Colonic mucosa (tissue), 4 donors: ENCODE data around the gene KIAA1217. TPM values are rescaled to one million over a fixed set of nuclear protein-coding genes. Genes with fewer than 3 reads are reported as not detected.

Experiments used
- DNase-seq: peaks from one replicate; pipeline ENCODE4 v3.0.0-alpha.2; 2020
- H3K27ac ChIP-seq: fragments of 200-600 bp; one replicate; pipeline ENCODE4 v1.8.0; 2021
- H3K27me3 ChIP-seq: fragments of 200-600 bp; one replicate; pipeline ENCODE4 v1.8.0; 2021
- H3K36me3 ChIP-seq: fragments of 200-600 bp; one replicate; pipeline ENCODE4 v1.8.0; 2021
- H3K4me1 ChIP-seq: fragments of 200-600 bp; one replicate; pipeline ENCODE4 v1.8.0; 2021; ENCODE audit warnings: mild to moderate bottlenecking
- H3K4me3 ChIP-seq: fragments of 200-600 bp; one replicate; pipeline ENCODE4 v1.8.0; 2021
- H3K9ac ChIP-seq, 2 donors: one replicate each; pipeline ENCODE4 v1.7.0; 2013; ENCODE audit warnings: control low read depth in 2 of 2, low read depth in 2 of 2, low read length in 2 of 2
- H3K9me3 ChIP-seq: fragments of 200-600 bp; one replicate; pipeline ENCODE4 v1.8.0; 2021
- intact Hi-C: fragments of 100-400 bp; cut with DNase I; formaldehyde crosslinking; loops from one replicate; pipeline ENCODE4 v1.14.1; 2022
- total RNA-seq, 2 donors: library from RNA; stranded (reverse); fragmentation: NEBNext Ultra II Directional in 1 of 2; extraction: Animal tissue kit (Norgen Biotek cat#: 25700) in 1 of 2; gene quantifications; one replicate each; pipeline ENCODE4 v1.2.1, GENCODE V29; 2021
- TF ChIP-seq, protein P1 (sequence below): fragments of 200-600 bp; IDR thresholded peaks from one replicate; pipeline ENCODE4 v1.8.0; 2022; ENCODE audit warnings: antibody characterized with exemption, mild to moderate bottlenecking
- donor health status: healthy.
- donor health status: DM: no; HTN: no; CAD: no.
- donor health status: DM: no; HTN: no; CAD: no.

KIAA1217 gene
- total RNA-seq, 2 donors from 2014 or later: 34.2 to 61.2 TPM

DNA sequence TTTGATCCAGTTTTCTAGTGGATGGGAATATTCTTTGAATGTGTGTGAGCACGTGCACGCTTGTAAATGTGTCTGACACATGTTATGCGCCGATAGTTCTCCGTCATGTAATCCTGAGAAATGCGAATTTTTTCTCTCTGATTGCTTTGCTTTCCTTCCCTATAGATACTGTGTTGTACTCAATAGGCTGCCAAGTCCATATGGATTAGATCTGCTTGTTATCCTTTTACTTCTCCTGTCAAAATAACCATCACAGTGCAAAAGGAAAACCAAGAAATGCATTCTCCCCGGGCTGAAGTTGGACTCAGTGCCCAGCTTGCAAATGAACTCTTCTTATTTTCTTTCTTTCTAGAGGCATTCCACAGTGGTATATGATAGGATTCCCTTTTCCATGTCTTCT is 131.9 kb downstream of the KIAA1217 start:
- H3K27ac ChIP-seq: no peak overlapping the region

DNA sequence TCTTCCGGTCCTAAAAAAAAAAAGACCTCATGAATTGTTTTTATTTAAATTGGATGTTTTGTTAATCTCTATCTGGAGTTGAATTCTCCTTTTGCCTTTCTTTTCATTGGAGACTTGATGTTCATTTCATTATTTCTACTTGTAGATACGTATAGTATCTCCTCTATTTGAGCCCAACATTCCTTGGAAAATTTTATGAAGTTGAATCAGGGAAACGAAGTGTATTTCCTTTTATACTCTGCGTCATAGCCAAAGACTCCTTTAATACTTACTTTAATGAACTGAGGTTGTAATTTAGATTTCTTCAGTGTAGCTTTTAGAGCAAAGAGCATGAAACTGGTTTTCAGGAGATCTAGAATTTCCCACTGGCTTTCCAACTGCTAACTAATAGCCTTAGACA is 132.4 kb downstream of the KIAA1217 start:
- H3K36me3 ChIP-seq: no peaks in the 10 kb centered on the region
- no peak overlapping the region for H3K4me3 ChIP-seq
- TF ChIP-seq, protein P1, sequence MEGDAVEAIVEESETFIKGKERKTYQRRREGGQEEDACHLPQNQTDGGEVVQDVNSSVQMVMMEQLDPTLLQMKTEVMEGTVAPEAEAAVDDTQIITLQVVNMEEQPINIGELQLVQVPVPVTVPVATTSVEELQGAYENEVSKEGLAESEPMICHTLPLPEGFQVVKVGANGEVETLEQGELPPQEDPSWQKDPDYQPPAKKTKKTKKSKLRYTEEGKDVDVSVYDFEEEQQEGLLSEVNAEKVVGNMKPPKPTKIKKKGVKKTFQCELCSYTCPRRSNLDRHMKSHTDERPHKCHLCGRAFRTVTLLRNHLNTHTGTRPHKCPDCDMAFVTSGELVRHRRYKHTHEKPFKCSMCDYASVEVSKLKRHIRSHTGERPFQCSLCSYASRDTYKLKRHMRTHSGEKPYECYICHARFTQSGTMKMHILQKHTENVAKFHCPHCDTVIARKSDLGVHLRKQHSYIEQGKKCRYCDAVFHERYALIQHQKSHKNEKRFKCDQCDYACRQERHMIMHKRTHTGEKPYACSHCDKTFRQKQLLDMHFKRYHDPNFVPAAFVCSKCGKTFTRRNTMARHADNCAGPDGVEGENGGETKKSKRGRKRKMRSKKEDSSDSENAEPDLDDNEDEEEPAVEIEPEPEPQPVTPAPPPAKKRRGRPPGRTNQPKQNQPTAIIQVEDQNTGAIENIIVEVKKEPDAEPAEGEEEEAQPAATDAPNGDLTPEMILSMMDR: no peak
- intact Hi-C loops: no loop called here
- no peak for DNase-seq
- no peak overlapping the region for H3K9ac ChIP-seq
- no peak overlapping the region for H3K27ac ChIP-seq
- no peaks in the 10 kb centered on the region for H3K27me3 ChIP-seq
- H3K9me3 ChIP-seq: no peaks in the 10 kb centered on the region
- H3K4me1 ChIP-seq: no peaks in the 10 kb centered on the region

More for the DNA sequence above, 131.9 kb downstream of the KIAA1217 start:
- intact Hi-C loops: no loop called here
- Histone ChIP-seq H3K36me3 (no peaks in the 10 kb centered on the region), H3K4me3 (no peak overlapping the region), H3K9ac (no peak overlapping the region), H3K9me3 (no peaks in the 10 kb centered on the region), H3K27me3 (no peaks in the 10 kb centered on the region), H3K4me1 (no peaks in the 10 kb centered on the region)
- TF ChIP-seq, protein P1: no peak
- DNase-seq: no peak

DNA sequence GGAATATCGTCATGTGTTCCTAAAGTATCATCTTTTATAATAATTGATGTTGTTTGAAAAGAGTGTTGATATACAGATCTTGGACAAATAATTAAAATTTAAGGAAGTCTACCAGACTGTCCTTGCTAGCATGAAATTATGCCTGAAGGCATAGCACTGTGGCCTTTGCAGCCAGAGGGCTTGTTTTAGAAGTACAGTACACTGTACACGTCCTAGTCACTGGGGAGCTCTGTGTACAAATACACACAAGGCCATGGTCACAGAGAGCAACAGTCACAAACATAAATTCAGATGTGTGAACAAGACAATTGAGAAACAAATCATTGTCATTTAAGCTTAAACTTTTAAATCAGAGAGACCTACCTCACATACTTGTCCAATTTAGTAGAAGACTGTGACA is 133.0 kb downstream of the KIAA1217 start:
- Histone ChIP-seq H3K4me1 (no peaks in the 10 kb centered on the region), H3K4me3 (no peak overlapping the region), H3K36me3 (no peaks in the 10 kb centered on the region), H3K9ac (no peak overlapping the region), H3K9me3 (no peaks in the 10 kb centered on the region), H3K27me3 (no peaks in the 10 kb centered on the region), H3K27ac (no peak overlapping the region)
- intact Hi-C loops: no loop called here
- TF ChIP-seq, protein P1: no peak
- no peak for DNase-seq

DNA sequence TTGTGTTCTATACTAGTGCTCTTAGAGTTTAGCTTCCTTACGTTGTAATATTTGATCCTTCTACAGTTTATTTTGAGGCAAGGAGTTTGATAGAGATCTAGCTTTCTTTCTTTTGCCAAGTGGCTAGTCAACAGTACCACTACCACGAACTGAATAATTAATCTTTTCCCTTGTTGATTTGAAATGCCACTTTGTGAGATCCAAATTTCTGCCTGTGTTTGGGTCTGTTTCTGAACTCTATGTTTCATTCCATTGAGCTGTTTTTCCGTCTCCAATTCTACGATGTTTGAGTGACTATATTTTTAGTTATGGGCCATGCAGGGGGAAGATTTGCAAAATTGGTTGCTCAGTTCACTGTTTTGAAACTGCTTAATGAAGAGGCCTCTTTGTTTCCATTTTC is 134.7 kb downstream of the KIAA1217 start:
- Histone ChIP-seq H3K27ac (no peak overlapping the region), H3K4me3 (no peak overlapping the region), H3K36me3 (no peaks in the 10 kb centered on the region), H3K9me3 (no peaks in the 10 kb centered on the region), H3K27me3 (no peaks in the 10 kb centered on the region), H3K4me1 (no peaks in the 10 kb centered on the region), H3K9ac (no peak overlapping the region)
- intact Hi-C loops: no loop called here
- TF ChIP-seq, protein P1: no peak
- no peak for DNase-seq

DNA sequence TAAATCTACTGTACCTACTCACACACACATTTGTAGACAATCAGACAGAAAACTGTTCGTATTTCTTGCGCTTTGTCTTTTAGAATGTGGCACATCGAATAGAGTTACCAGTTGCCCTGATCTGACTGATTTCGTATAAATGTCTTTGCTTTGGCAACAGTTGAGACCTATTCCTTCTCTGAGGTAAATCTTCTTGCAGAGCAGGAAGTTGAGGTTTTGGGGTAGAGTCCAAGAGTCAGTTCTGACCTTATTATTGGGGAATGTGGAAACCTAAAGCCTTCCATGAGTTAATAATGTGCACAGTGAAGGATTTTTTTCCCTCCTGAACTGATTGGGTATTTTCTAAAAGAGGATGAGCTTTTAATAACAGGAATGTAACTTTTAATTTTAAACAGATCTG is 135.3 kb downstream of the KIAA1217 start:
- no peak for DNase-seq
- Histone ChIP-seq H3K36me3 (no peaks in the 10 kb centered on the region), H3K4me3 (no peak overlapping the region), H3K27me3 (no peaks in the 10 kb centered on the region), H3K9me3 (no peaks in the 10 kb centered on the region), H3K27ac (no peak overlapping the region), H3K9ac (no peak overlapping the region), H3K4me1 (no peaks in the 10 kb centered on the region)
- intact Hi-C loops: no loop called here
- TF ChIP-seq, protein P1: no peak
